Sciatic nerve (tissue), 2 donors: ENCODE measurements around the gene RRP1B. TPM values are rescaled to one million over a fixed set of nuclear protein-coding genes. Genes with fewer than 3 reads are reported as not detected.

Source experiments
- ATAC-seq: fragments of 200-7000 bp; cut with Tn5 transposase; one replicate; pipeline ENCODE4 v1.9.1; 2020; ENCODE audit warnings: mild to moderate bottlenecking, moderate library complexity
- DNase-seq: peaks from one replicate; pipeline ENCODE4 v3.0.0-alpha.2; 2020; ENCODE audit warnings: low spot score
- intact Hi-C: fragments of 100-400 bp; cut with DNase I; formaldehyde crosslinking; loops from one replicate; pipeline ENCODE4 v1.14.2; 2022
- total RNA-seq: library from RNA; stranded (reverse); fragmentation: NEBNext Ultra II Directional; extraction: Animal tissue kit (Norgen Biotek cat#: 25700); gene quantifications from one replicate; pipeline ENCODE4 v1.2.1, GENCODE V29; 2021
- donor health status: DM: no; HTN: no; CAD: no.
- donor health status: DM: no; HTN: no; CAD: no.

RRP1B gene
- total RNA-seq, 1 donor from 2014 or later: 18.1 TPM

GRCh38 chr21:43717166-43717853 lies 58.0 kb downstream of the RRP1B start:
- no peak for DNase-seq
- intact Hi-C loops: no loop called here
- no peak for ATAC-seq

- intact Hi-C loops: no loop called here
- DNase-seq: no peak
- no peak for ATAC-seq
These were observed 58.9 kb downstream of the RRP1B start for GRCh38 chr21:43717967-43718871.

GRCh38 chr21:43718872-43719747 lies 59.8 kb downstream of the RRP1B start, which contains the start of gene PDXK:
PDXK (plus strand) TSS chr21:43719129; CDS start chr21:43719295, 166 bp downstream.
- ATAC-seq (peak; percentile 88), DNase-seq (peak; percentile 92)
- intact Hi-C loops: no loop called here

GRCh38 chr21:43719748-43720538 lies 60.6 kb downstream of the RRP1B start:
- DNase-seq: peak; percentile 67
- intact Hi-C loops: no loop called here
- ATAC-seq: peak; percentile 6

- intact Hi-C loops: no loop called here
- ATAC-seq (no peak), DNase-seq (no peak)
These were observed 61.3 kb downstream of the RRP1B start for GRCh38 chr21:43720539-43721166.

- DNase-seq: no peak
- intact Hi-C loops: no loop called here
- no peak for ATAC-seq
These were observed 61.8 kb downstream of the RRP1B start for GRCh38 chr21:43721206-43721605.

GRCh38 chr21:43721939-43722338 lies 62.6 kb downstream of the RRP1B start:
- intact Hi-C loops: no loop called here
- DNase-seq (no peak), ATAC-seq (no peak)

- DNase-seq (no peak), ATAC-seq (no peak)
- intact Hi-C loops: no loop called here
These were observed 64.3 kb downstream of the RRP1B start for GRCh38 chr21:43723648-43724047.

GRCh38 chr21:43726686-43727518 lies 67.5 kb downstream of the RRP1B start:
- DNase-seq (no peak), ATAC-seq (no peak)
- intact Hi-C loops: no loop called here

- peak; percentile 78 for DNase-seq
- ATAC-seq: peak; percentile 2
- intact Hi-C loops: no loop called here
These were observed 68.3 kb downstream of the RRP1B start for GRCh38 chr21:43727519-43728153.

GRCh38 chr21:43728154-43728466 lies 68.8 kb downstream of the RRP1B start:
- ATAC-seq (no peak), DNase-seq (no peak)
- intact Hi-C loops: no loop called here

- DNase-seq (peak; percentile 98), ATAC-seq (peak; percentile 90)
- intact Hi-C loops: no loop called here
These were observed 69.4 kb downstream of the RRP1B start for GRCh38 chr21:43728467-43729390.

GRCh38 chr21:43731476-43731875 lies 72.1 kb downstream of the RRP1B start:
- no peak for DNase-seq
- no peak for ATAC-seq
- intact Hi-C loops: no loop called here

GRCh38 chr21:43731891-43732711 lies 72.7 kb downstream of the RRP1B start:
- intact Hi-C loops: no loop called here
- DNase-seq (no peak), ATAC-seq (peak; percentile 6)

- intact Hi-C loops: no loop called here
- ATAC-seq (no peak), DNase-seq (no peak)
These were observed 73.7 kb downstream of the RRP1B start for GRCh38 chr21:43733060-43733459.
